ENCODE results near the gene PRRT2.

PRRT2 gene

GRCh38 chr16:29863669-29863984, 51.6 kb downstream of the PRRT2 start:
- no peak for DNase-seq

- DNase-seq = no peak
Observed at GRCh38 chr16:29864205-29864604, 52.2 kb downstream of the PRRT2 start.
